HG03575 (cell line): ENCODE measurements around the gene SLC13A4.
"Not testable (repeated sequence)": the region's sequence is repeated elsewhere in the genome, so short reads cannot be mapped to it uniquely, and the experiment has no call there.

Source experiments
- ATAC-seq: cut with Tn5 transposase; IDR thresholded peaks from one replicate; pipeline ENCODE4 v1.9.1; 2021; ENCODE audit not compliant: unreplicated experiment, insufficient number of reproducible peaks, low FRiP score; ENCODE audit errors: extremely low read depth

SLC13A4 gene

DNA sequence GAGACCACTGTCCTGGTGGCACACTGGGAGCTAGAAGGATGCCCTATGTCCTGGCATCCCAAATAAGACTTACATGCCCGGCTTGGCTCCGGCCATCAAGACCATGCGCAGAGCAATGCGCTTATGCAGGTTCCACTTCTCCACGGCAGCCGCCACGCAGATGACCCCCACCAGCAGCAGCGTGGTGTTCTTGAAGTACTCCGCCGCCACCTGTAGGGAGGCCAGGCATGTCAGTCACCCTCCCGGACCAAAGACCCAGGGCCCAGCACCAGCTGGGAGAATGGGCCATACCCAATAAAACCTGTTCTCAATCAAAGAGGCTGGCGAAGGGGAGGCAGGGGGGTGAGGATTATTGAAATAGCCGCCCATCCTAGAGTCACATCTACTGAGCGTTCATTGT lies 19.9 kb downstream of the SLC13A4 start:
- no peak for ATAC-seq

DNA sequence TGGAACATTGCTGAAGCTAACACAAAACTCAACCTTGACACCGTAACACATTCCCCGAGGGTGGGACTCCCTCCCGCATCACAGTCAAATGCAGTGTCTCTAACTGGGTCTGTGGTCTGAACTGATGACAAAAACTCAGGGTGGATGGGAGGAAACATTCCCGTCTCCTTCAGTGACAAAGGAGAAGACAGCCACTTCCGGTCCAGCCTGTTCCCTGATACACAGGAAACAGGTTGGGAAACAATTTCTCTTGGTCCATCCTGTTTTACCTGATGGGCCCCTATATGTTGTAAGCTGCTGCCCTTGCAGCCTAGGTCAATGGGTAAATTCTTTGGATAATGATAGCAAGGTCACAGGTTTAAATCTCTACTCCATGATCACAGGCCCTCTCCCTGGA lies 20.4 kb downstream of the SLC13A4 start:
- no peak for ATAC-seq

DNA sequence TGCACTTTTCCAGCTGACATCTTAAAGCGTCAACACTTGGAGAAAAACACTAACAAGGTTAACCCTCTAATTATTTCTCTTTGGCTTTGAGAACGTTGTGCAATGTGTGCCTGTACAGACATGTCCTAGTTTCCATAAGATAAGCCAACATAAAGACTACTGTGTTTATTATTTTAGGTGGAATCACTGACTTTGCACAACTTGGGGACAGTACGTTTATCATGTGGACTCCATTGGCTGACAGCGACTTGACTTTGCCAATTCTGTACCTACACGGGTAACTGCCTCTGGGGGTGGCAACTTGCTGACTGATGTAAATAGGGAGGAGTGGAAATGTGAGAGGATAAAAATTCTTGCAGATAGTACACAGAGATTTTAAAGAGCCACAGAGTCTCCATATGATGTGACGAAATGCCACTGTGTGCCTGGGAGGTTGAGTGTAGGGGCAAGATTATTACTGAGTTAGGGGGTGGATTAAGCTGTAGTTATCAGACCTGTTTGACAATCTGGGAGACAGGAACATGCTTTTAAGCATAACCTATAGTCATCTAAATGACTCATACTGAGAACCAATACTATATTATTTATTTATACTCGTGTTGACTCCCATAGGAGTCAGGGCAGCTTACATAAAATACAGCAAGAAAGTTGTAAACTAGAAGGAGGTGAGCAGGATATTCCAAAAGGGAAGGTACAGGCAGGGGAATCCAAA lies 21.0 kb downstream of the SLC13A4 start:
- no peak for ATAC-seq

DNA sequence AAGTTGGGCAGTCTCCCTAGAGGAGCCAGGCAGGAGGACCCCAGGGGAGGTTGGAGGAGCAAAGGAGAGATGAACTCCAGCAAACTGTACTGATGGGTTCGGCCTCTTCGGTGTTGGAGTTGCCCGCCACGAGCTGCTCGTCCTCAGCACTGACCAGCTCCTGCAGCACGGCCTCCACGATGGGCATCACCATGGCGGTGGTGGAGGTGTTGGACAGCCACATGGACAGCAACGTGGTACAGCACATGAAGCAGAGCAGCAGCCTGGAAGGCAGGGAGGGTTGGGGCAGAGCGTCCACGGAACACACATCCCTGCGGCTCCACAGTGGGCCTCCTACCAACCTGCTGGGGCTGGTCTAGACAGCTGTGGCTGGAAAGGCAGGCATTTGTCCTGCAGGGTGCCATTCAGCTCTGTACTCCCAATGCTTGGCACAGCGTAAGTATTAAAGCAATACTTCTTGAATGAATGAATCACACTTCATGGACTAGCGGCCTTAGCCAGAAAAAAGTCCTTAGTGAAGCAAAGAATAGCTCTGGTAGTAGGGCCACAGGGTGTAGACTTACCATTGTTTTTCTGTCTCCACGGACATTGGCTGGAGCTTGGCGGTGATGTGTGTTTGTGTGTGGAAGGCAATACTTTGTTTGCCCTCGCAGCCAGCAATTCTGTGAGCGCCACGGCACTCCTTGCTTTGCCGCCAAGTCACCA lies 21.8 kb downstream of the SLC13A4 start:
- ATAC-seq = no peak

DNA sequence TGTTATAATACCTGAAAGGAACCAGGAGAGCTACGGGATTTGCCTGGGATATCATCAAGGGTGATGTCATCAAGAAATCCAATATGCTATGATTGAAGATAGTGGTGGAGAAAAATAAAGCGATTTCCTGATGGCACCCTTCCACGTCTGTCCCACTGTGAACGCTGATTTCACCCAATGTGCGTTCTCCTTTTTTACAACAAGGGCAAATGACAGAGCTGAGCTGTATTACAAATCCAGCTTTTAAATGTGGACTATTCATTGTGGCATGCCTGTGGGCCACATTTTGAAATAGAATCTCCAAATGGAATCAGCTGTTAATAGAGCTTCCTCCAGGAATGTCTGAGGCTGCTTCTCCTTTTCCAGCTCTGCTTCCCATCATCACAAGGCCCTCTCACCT lies 23.3 kb downstream of the SLC13A4 start:
- no peak for ATAC-seq

DNA sequence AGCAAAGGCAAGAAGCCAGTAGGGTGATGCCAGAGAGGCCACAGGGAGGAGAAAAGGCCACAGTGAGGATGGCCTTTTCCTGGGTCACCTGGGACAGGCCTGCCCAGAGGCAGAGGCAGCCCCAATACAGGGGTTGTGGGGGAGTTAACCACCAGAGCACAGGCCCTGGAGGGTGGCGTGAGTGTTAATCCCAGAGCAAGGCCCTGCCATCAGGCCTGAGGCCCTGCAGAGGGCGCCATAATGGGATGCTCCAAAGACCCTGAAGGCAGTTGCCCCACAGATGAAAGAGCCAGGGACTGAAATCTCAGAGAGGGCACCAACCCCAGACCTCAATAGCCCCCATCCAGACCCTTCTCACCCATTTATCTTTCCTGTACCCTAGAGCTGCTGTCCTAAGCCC lies 23.9 kb downstream of the SLC13A4 start:
- no peak for ATAC-seq

DNA sequence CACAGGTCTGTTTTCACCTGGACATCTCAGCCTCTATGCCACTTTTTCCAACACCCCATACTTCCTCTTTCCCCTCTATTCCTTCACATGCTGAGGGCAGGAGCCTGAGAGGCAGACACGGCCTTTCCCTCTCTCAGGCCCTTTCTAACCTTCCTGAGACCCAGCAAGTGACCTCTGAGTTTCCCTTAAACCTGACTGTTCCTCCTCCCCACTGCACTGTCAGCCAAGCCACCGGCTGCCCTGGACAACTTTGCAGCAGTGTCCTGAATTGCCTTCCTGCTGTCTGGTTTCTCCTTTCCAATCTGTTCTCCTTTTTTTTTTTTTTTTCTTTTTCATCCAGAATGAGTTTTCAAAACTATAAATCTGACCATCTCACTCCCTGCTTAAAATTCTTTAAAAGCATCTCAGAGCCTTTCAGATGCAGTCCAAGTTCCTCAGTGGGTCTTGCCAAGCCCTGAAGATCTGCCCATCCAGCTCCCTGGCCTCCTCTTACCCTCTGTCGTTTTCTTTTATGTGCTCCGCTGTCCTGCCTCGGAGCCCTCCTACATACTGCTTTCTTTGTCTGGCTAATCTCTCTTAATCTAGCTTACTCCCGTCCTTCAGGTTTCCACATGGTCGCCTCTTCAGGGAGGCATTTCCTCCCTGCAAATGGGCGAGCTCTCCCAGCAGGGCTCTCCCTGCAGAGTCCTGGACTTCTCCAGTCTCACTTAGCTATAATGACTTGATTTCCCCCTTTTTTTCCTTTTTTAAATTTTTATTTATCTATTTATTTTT lies 30.5 kb downstream of the SLC13A4 start:
- ATAC-seq = no peak

DNA sequence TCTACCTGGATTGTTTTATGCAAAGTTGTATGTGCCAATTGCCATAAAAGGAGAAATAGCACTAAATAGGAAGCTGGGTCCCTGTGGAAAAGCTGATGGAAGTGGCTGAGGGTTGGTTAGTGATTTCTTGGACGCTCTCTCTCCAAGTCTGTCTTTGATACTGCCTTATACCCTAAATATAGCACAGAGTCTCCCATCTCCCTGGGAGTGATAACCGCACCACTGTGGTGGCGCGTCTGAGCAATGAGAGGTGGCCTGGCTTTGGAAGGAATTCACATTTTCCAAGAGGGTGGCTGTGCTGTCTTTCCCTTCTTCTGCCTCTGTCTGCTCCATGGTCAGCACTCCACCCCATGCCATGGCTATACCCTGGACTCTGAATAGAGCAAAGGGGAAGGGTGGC lies 34.4 kb downstream of the SLC13A4 start:
- ATAC-seq = no peak

DNA sequence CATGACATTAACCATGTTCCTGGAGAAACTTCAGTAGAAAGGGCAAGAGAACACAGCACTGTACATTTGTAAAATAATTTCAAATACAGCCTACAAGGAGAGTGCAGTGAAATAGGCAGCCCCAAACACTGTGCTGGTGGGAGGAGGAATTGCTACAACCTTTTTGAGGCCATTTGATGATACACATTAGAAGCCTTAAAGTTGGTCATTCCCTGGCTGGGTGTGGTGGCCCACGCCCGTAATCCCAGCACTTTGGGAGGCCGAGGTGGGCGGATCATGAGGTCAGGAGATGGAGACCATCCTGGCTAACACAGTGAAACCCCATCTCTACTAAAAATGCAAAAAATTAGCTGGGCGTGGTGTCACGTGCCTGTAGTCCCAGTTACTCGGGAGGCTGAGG lies 35.4 kb downstream of the SLC13A4 start:
- ATAC-seq = not testable (repeated sequence)

DNA sequence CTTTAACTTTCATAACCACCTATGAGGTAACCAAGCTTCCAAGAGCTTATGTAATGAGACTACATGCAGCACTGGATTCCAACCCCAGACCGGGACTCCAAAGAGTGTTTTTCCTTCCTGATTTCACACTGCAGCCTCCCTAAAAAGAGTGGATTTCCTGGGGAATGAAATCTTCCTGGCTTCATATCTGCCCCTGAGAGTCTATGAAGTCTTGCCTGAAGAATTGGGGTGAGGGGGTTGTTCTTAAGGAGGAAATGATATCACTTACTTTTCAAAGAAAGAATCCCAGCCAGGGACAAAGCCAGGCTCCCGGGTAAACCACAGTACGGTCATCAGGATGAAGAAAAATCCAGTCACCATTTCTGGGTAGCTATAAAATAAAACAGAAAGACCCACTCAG lies 35.9 kb downstream of the SLC13A4 start:
- no peak for ATAC-seq

DNA sequence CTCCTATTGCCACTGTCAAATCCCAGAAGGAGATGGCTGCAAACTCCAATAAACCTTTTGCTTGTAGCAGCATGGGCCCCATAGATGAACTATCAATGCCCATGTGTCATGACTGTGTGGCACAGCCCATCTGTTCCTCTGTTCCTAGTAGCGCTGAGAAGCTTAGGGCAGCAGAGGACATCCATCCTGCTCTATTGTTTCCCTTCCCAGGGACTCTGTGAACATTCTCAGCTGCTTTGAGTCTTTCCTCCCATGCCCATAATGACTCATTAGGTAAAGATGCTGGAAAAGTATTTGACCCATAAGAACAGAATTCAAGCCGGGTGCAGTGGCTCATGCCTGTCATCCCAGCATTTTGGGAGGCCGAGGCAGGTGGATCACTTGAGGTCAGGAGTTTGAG lies 37.4 kb downstream of the SLC13A4 start:
- ATAC-seq = no peak

DNA sequence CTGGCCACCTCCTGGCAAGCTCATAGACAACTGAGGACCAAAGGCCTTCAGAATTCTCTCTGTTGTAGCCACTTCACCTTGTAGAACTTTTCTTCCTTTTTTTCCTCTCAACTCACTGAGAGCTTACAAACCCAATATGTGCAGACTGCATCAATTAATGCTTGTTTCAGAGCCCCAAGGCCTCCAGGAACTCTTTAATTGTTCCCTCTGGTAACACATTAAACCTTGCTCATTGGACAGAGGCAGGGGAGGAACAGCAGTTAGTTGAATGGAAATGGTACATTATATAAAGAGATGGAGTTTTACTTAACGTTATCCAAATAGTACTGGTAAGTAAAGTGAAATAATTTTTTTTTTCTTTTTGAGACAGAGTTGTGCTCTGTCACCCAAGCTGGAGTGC lies 40.5 kb downstream of the SLC13A4 start:
- ATAC-seq = no peak

DNA sequence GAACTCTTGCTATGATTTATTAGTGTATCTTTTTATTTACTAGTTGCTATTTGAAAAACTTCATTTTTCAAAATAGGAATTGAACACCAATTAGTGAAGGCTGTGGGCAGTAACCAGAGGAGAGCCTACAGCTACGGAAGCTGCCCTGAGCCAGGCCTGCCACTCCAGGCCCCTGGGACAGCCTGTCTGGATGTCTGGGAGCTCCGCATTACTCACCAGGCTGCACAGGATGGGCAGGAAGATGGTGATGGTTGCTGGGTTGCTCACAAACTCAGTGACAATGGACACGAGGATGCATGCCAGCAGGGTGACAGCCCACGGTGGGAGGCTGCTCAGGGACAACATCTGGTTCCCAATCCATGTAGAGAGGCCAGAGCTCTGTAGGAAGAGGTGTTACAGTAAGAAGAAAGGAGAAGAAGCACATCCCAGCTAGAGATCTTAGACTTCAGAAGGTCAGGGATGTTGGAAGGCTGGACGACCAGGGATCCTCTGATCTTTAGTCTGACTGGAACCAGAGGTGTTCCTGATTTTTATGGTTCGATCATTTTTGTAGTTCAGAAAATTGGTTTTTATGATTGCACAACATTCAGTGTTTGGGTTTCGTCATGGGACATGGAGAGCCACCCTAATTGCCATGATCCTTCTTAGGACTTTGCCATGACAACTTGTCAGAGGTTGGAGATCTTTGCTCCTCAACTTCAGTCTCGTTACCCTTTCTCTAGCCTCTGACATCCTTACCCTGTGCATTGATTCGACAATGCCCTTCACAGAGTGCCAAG lies 42.5 kb downstream of the SLC13A4 start:
- ATAC-seq = no peak

DNA sequence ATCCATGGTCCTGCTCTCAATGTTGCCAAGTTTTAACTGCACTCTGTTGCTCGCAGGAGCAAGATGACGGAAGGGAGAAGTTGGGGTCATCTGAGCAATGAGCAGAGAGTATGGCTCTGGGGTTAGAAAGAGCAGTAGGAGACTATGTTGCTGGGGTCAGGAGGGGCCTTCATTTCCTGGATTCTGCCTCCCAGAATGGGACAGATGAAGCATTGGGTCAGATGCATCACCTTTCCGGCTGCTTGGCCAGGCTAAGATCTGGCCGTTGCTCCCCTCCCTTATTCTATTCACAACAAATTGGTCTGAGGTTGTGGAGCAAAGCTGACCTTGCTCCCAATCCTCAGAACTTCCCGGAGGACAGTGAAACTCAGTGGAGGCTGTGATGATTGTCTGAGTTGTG lies 43.3 kb downstream of the SLC13A4 start:
- no peak for ATAC-seq

DNA sequence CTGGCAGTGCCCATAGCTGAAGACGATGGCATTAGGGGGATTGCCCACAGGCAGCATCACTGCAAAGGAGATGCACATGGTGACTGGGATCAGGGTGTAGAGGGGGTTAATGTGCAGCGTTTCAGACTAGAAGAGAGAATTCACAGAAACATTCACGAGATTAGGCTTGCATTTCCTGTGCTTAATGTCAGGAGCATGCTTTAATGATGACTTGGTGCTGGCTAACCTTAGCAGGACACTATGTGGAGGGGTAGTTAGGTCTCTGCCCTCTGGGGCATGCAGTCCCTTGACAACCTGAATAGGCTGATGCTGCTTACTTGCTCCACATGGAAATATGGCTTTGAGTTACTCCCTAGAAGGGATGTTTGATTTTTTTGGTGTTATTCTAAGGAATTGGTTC lies 43.9 kb downstream of the SLC13A4 start:
- no peak for ATAC-seq

DNA sequence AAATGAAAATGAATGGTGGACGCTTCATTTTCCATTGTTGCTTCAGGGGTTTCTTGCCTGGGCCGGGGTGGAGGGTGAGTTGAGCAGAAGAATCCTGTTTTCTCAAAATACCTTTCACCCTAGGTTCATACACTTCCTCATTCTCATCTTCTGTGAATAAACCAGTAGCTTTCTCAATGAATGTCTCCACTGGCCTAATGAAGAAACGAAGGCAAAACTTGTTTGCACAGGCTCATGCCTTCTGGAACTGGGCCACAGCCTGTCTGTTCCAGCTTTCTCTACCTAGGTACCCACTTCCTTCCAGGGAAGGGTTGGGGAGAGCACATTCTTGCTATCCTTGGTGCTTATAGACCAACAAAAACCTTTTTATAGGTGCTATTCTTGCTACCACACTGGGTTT lies 44.4 kb downstream of the SLC13A4 start:
- no peak for ATAC-seq

DNA sequence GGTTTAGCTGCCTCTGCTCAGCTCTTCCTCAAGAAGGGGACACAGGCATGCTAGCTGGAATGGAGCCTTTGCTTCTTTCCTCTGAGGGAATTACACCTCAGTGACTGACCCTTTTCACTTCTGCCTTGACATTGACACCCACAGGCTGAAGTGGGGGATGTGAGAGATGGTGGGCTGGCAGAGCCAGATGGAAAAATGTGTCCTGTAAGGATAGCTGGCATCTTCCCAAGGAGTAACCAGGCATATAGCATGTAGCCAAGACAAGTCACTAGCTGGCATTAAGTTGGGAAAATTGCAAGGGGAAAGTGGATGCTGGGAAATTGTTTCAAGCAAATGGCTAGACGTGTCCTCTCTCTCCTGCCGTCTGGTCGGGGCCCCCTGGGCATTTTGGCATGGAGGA lies 45.8 kb downstream of the SLC13A4 start:
- no peak for ATAC-seq

DNA sequence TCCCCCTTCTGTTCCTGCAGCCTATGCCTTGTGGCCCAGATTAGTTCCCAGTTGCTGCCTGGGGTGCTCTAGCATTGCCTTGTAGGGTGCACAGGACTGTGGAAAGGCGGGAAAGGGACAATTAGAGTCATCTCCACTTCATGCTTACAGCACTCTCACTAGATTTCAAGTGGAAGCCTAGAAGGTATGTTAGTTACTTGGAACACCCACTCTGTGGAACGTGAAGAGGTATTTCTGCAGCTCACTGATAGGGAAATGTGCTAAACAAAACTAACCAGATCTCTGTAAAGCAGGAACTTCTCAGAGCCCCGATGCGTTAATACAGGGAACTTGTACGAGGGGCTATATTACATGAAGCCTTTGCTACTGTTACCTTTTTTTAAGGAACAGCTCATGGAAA lies 46.2 kb downstream of the SLC13A4 start:
- ATAC-seq = no peak
